H1 (cell line): ENCODE data around the gene PGM1. TPM values are rescaled to one million over a fixed set of nuclear protein-coding genes. Genes with fewer than 3 reads are reported as not detected.

ENCODE experiments used
- CTCF ChIA-PET: fragments of 300-600 bp; sonication (Branson Sonifier 250); formaldehyde crosslinking; loops from one replicate; lab custom pipeline; 2021; ENCODE audit not compliant: partially characterized antibody; lab: Charles Lee
- POLR2A ChIA-PET: fragments of 300-600 bp; sonication (Branson Sonifier 250); formaldehyde crosslinking; loops from one replicate; lab custom pipeline; 2021; ENCODE audit warnings: inconsistent platforms; ENCODE audit not compliant: partially characterized antibody; lab: Charles Lee
- DNase-seq, 2 experiments: peaks; one replicate each; pipeline versions ENCODE4 v3.0.0 to v3.0.0-alpha.2; 2010 to 2022; ENCODE audit warnings: low spot score in 2 of 2, low read depth in 1 of 2, mixed read lengths in 1 of 2
- FAIRE-seq: peaks from 2 replicates; lab custom pipeline; 2011; peaks lifted over from hg19 to GRCh38; lab: Jason Lieb, UNC
- H2AFZ ChIP-seq: 2 replicates; pipeline ENCODE4 v1.8.1; 2012; ENCODE audit warnings: low read length, inconsistent platforms
- H2AK5ac ChIP-seq: 2 replicates; pipeline ENCODE4 v1.6.1; 2013; ENCODE audit warnings: low read depth, low read length
- H2BK120ac ChIP-seq: replicated peaks from 2 replicates; pipeline ENCODE3; 2013; ENCODE audit warnings: low read depth, low read length, inconsistent platforms
- H2BK12ac ChIP-seq: 2 replicates; pipeline ENCODE4 v1.6.1; 2013; ENCODE audit warnings: low read depth, low read length
- H2BK15ac ChIP-seq: 2 replicates; pipeline ENCODE4 v1.6.1; 2013; ENCODE audit warnings: low read length
- H2BK20ac ChIP-seq: 2 replicates; pipeline ENCODE4 v1.6.1; 2013; ENCODE audit warnings: low read length
- H2BK5ac ChIP-seq: 2 replicates; pipeline ENCODE4 v1.6.1; 2013; ENCODE audit warnings: low read depth, low read length
- H3K14ac ChIP-seq: 2 replicates; pipeline ENCODE4 v1.6.1; 2013; ENCODE audit warnings: inconsistent platforms; ENCODE audit not compliant: insufficient read length
- H3K18ac ChIP-seq: 2 replicates; pipeline ENCODE4 v1.6.1; 2013; ENCODE audit warnings: low read length; ENCODE audit errors: extremely low read depth
- H3K23ac ChIP-seq: 2 replicates; pipeline ENCODE4 v1.6.1; 2013; ENCODE audit warnings: inconsistent platforms; ENCODE audit not compliant: insufficient read length
- H3K23me2 ChIP-seq: 2 replicates; pipeline ENCODE4 v1.6.1; 2013; ENCODE audit warnings: low read depth, low read length
- H3K27ac ChIP-seq: 2 replicates; pipeline ENCODE4 v1.6.1; 2011; ENCODE audit warnings: low read depth, low read length, inconsistent platforms
- H3K27me3 ChIP-seq, 4 experiments: replicated peaks in 1 of 4; 1 replicate in 1 of 4; 2 replicates in 3 of 4; pipeline versions ENCODE4 v1.6.1 to v1.8.1; 2011 to 2013; ENCODE audit warnings: low read length in 3 of 4, mild to moderate bottlenecking in 3 of 4, inconsistent platforms in 2 of 4, mixed read lengths in 2 of 4, moderate library complexity in 1 of 4; ENCODE audit not compliant: control insufficient read depth in 3 of 4, insufficient read depth in 3 of 4; ENCODE audit errors: extremely low read depth in 1 of 4
- H3K36me3 ChIP-seq, 4 experiments: 2 replicates each; pipeline versions ENCODE4 v1.6.1 to v1.8.1; 2011 to 2013; ENCODE audit warnings: mild to moderate bottlenecking in 4 of 4, low read length in 3 of 4, moderate library complexity in 2 of 4, control low read depth in 1 of 4, inconsistent platforms in 1 of 4; ENCODE audit not compliant: insufficient read depth in 4 of 4, control insufficient read depth in 2 of 4
- H3K4ac ChIP-seq: replicated peaks from 2 replicates; pipeline ENCODE3; 2013; ENCODE audit warnings: low read length, low read depth, mixed read lengths, inconsistent platforms; ENCODE audit not compliant: insufficient read length
- H3K4me1 ChIP-seq, 4 experiments: replicated peaks in 1 of 4; 1 replicate in 1 of 4; 2 replicates in 3 of 4; pipeline versions ENCODE4 v1.6.1 to v1.8.1; 2011 to 2013; ENCODE audit warnings: low read length in 3 of 4, inconsistent platforms in 2 of 4, mixed read lengths in 1 of 4; ENCODE audit not compliant: insufficient read depth in 4 of 4, control insufficient read depth in 3 of 4
- H3K4me2 ChIP-seq, 2 experiments: 2 replicates each; pipeline versions ENCODE4 v1.6.1 to v1.8.1; 2011 to 2013; ENCODE audit warnings: low read depth in 2 of 2, low read length in 2 of 2, control low read depth in 1 of 2, inconsistent platforms in 1 of 2, mild to moderate bottlenecking in 1 of 2; ENCODE audit not compliant: insufficient read depth in 1 of 2
- H3K4me3 ChIP-seq, 4 experiments: fragments of 200-600, 300-600 bp in 1 of 4; sonication (generic), shearing (Covaris generic), sonication (Bioruptor Twin) in 1 of 4; 2 replicates each; pipeline versions ENCODE4 v1.5.1 to v1.8.1; 2011 to 2016; ENCODE audit warnings: low read length in 4 of 4, low read depth in 3 of 4, control low read depth in 2 of 4, inconsistent platforms in 2 of 4, mild to moderate bottlenecking in 2 of 4, mixed read lengths in 1 of 4, moderate library complexity in 1 of 4; ENCODE audit not compliant: insufficient read depth in 2 of 4; ENCODE audit errors: extremely low read depth in 1 of 4
- H3K56ac ChIP-seq: replicated peaks from 2 replicates; pipeline ENCODE3; 2013; ENCODE audit warnings: low read depth, mild to moderate bottlenecking, mixed read lengths, low read length, inconsistent platforms; ENCODE audit not compliant: insufficient read length
- H3K79me1 ChIP-seq: 2 replicates; pipeline ENCODE4 v1.6.1; 2013; ENCODE audit warnings: low read depth, low read length, control low read depth
- H3K79me2 ChIP-seq, 2 experiments: 2 replicates each; pipeline versions ENCODE4 v1.6.1 to v1.8.1; 2012 to 2013; ENCODE audit warnings: low read length in 2 of 2, mild to moderate bottlenecking in 2 of 2, inconsistent platforms in 1 of 2; ENCODE audit not compliant: insufficient read depth in 2 of 2, control insufficient read depth in 1 of 2
- H3K9ac ChIP-seq, 4 experiments: replicated peaks in 1 of 4; 1 replicate in 1 of 4; 2 replicates in 3 of 4; pipeline versions ENCODE4 v1.6.1 to v1.8.1; 2011 to 2013; ENCODE audit warnings: low read depth in 3 of 4, low read length in 3 of 4, control low read depth in 2 of 4, mild to moderate bottlenecking in 2 of 4, moderate library complexity in 2 of 4, inconsistent platforms in 1 of 4; ENCODE audit errors: extremely low read depth in 1 of 4
- H3K9me3 ChIP-seq, 2 experiments: 2 replicates each; pipeline versions ENCODE4 v1.6.1 to v1.8.1; 2012 to 2013; ENCODE audit warnings: mild to moderate bottlenecking in 2 of 2, moderate library complexity in 2 of 2, control low read depth in 1 of 2, inconsistent platforms in 1 of 2, low read depth in 1 of 2, low read length in 1 of 2, mixed read lengths in 1 of 2; ENCODE audit not compliant: insufficient read depth in 2 of 2
- H4K20me1 ChIP-seq, 2 experiments: replicated peaks in 1 of 2; 2 replicates each; pipeline versions ENCODE3 to v1.8.1; 2011 to 2013; ENCODE audit warnings: inconsistent platforms in 2 of 2, low read length in 2 of 2, mild to moderate bottlenecking in 1 of 2; ENCODE audit not compliant: insufficient read depth in 2 of 2, control insufficient read depth in 1 of 2
- H4K5ac ChIP-seq: 2 replicates; pipeline ENCODE4 v1.6.1; 2013; ENCODE audit warnings: low read length, low read depth, mixed read lengths, inconsistent platforms; ENCODE audit not compliant: insufficient read length
- H4K8ac ChIP-seq: 2 replicates; pipeline ENCODE4 v1.8.0; 2013; ENCODE audit warnings: mild to moderate bottlenecking, moderate library complexity, low read length, inconsistent platforms; ENCODE audit not compliant: insufficient read depth; ENCODE audit errors: extremely low read depth
- H4K91ac ChIP-seq: replicated peaks from 2 replicates; pipeline ENCODE3; 2013; ENCODE audit warnings: low read length, mixed read lengths, inconsistent platforms; ENCODE audit not compliant: insufficient read length
- BACH1 ChIP-seq: IDR thresholded peaks from 2 replicates; pipeline ENCODE4 v1.6.1; 2012; ENCODE audit warnings: low read length, improper control_type of control experiment
- CREB1 ChIP-seq: IDR thresholded peaks from 2 replicates; pipeline ENCODE4 v1.6.1; 2012; ENCODE audit warnings: inconsistent platforms
- GABPA ChIP-seq: IDR thresholded peaks from 2 replicates; pipeline ENCODE4 v1.6.1; 2011; ENCODE audit warnings: mild to moderate bottlenecking, low read length, moderate library complexity, borderline replicate concordance; ENCODE audit not compliant: insufficient read depth
- MAFK ChIP-seq: IDR thresholded peaks from 2 replicates; pipeline ENCODE4 v1.6.1; 2012; ENCODE audit warnings: low read depth, mild to moderate bottlenecking, improper control_type of control experiment, low read length
- POLR2AphosphoS5 ChIP-seq: IDR thresholded peaks from 2 replicates; pipeline ENCODE4 v1.6.1; 2011; ENCODE audit warnings: low read depth, low read length
- POU5F1 ChIP-seq: IDR thresholded peaks from 2 replicates; pipeline ENCODE4 v1.6.1; 2011; ENCODE audit warnings: low read depth, mild to moderate bottlenecking, low read length, moderate library complexity
- RXRA ChIP-seq: IDR thresholded peaks from 2 replicates; pipeline ENCODE4 v1.6.1; 2011; ENCODE audit warnings: low read depth, mild to moderate bottlenecking, low read length, moderate library complexity; ENCODE audit not compliant: insufficient read depth
- SIRT6 ChIP-seq: IDR thresholded peaks from one replicate; pipeline ENCODE4 v1.7.1; 2012; ENCODE audit warnings: low read length, inconsistent platforms
- TCF12 ChIP-seq: IDR thresholded peaks from 2 replicates; pipeline ENCODE4 v1.6.1; 2011; ENCODE audit warnings: low read depth, mild to moderate bottlenecking, low read length
- WGBS, 2 experiments: shearing (Covaris generic) in 1 of 2; methylation state at CpG; one replicate each; pipeline versions ENCODE4 v1.1.6 to v1.1.7; 2013 to 2015; ENCODE audit warnings: low lambda C conversion rate in 2 of 2, mixed read lengths in 2 of 2, inconsistent platforms in 1 of 2, low coverage in 1 of 2, missing lambda C conversion rate in 1 of 2; ENCODE audit not compliant: insufficient replicate concordance in 2 of 2, insufficient coverage in 1 of 2, insufficient read length in 1 of 2; ENCODE audit errors: extremely low coverage in 1 of 2, missing lambda C conversion rate in 1 of 2; 5-methylcytosine and 5-hydroxymethylcytosine counted together
- polyA plus RNA-seq, 7 experiments: library from polyadenylated mRNA; depleted of rRNA in 3 of 7; stranded (reverse) in 5 of 7; unstranded in 2 of 7; fragments of >200 nt in 5 of 7; fragments of 200-250 nt in 2 of 7; gene quantifications; 1 replicate in 5 of 7; 2 replicates in 1 of 7; 4 replicates in 1 of 7; pipeline versions ENCODE4 v1.2.1 to v1.2.3, GENCODE V29; 2011 to 2013; ENCODE audit warnings: missing spikeins in 2 of 7, mixed read lengths in 2 of 7
- total RNA-seq: library from RNA; stranded (reverse); fragmentation: NEBNext Ultra II Directional; extraction: Animal tissue kit (Norgen Biotek cat#: 25700); gene quantifications from 2 replicates; pipeline ENCODE4 v1.2.1, GENCODE V29; 2021
- TF ChIP-seq, protein P1 (sequence below), 3 experiments: IDR thresholded peaks; 1 replicate in 2 of 3; 2 replicates in 1 of 3; pipeline versions ENCODE4 v1.5.1 to v1.6.1; 2011; ENCODE audit warnings: low read length in 3 of 3, mild to moderate bottlenecking in 3 of 3, inconsistent platforms in 2 of 3, low read depth in 1 of 3, moderate library complexity in 1 of 3; ENCODE audit not compliant: insufficient read depth in 1 of 3; ENCODE audit errors: control extremely low read depth in 1 of 3
- TF ChIP-seq, protein P2 (sequence below): IDR thresholded peaks from 2 replicates; pipeline ENCODE4 v1.6.1; 2011; ENCODE audit warnings: low read length, improper control_type of control experiment

Gene PGM1
- total and polyA plus RNA-seq, 2 of the 8 experiments (the other 6 are each of a cell fraction or from before 2014, with no cell fraction given): 33.0 to 65.4 TPM

DNA sequence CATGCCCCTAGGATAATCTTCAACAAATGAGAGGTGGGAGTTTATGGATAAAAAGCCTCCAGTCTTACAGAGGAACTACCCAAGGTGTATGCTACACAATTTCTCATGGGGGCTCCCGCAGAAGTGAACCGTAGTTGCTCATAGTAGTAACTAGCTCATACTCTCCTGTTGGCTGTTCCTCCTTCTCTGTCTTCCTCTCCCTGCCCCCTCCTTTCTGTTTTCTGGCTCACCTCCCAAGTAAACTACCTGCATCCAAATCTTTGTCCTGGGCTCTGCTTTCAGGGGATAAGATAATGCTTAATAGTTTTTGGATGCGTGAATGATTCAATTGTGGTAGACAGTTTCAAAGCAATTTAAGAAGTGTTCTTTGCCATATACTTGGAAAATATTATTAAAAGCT lies 90.5 kb downstream of the PGM1 start:
- Histone ChIP-seq H3K4ac (no peak overlapping the region), H3K4me3 (no peak overlapping the region), H3K9me3 (peaks cover 0 to 5% of the 10 kb centered on the region in 2 experiments; a peak in 2 of 4 replicates), H3K79me2 (no peaks in the 10 kb centered on the region), H3K27me3 (no peaks in the 10 kb centered on the region), H3K18ac (no peak overlapping the region), H3K36me3 (no peaks in the 10 kb centered on the region), H4K5ac (no peak overlapping the region), H3K23ac (no peak overlapping the region), H3K9ac (no peak overlapping the region), H4K20me1 (no peaks in the 10 kb centered on the region), H2AFZ (no peak overlapping the region), H3K79me1 (no peaks in the 10 kb centered on the region), H3K56ac (no peak overlapping the region), H2BK120ac (no peak overlapping the region), H2BK12ac (no peak overlapping the region), H3K23me2 (peaks cover 5% of the 10 kb centered on the region; the same call in 1 of the 2 replicates), H4K91ac (no peak overlapping the region), H2BK20ac (no peak overlapping the region), H3K4me2 (no peak overlapping the region), H2AK5ac (no peak overlapping the region), H2BK15ac (no peak overlapping the region), H3K27ac (no peak overlapping the region), H3K4me1 (peaks cover 0 to 4% (median 0%) of the 10 kb centered on the region in 4 experiments; a peak in 3 of 7 replicates), H3K14ac (no peak overlapping the region), H2BK5ac (no peak overlapping the region), H4K8ac (no peak overlapping the region)
- DNase-seq (no peak), FAIRE-seq (no peak)
- POLR2A ChIA-PET: interaction anchor here (0.5 to 0.6 kb wide), 2 partner anchors 46 to 281 kb away, joined by 3 read pairs; no protein-coding TSS in a partner anchor
- CTCF ChIA-PET: interaction anchor here (0.8 to 4.9 kb wide), 8 partner anchors 8 to 498 kb away, joined by 3 to 36 read pairs (median 4); no protein-coding TSS in a partner anchor
- WGBS, 2 experiments: 95% methylated on average over 3 of the region's 3 CpGs; no CpG with 5 or more reads in 1 of the 2 experiments
- TF ChIP-seq CREB1 (no peak), TCF12 (no peak), GABPA (no peak), POLR2AphosphoS5 (no peak), BACH1 (no peak), RXRA (no peak), POU5F1 (no peak), MAFK (no peak), SIRT6 (no peak)
- TF ChIP-seq, protein P1, sequence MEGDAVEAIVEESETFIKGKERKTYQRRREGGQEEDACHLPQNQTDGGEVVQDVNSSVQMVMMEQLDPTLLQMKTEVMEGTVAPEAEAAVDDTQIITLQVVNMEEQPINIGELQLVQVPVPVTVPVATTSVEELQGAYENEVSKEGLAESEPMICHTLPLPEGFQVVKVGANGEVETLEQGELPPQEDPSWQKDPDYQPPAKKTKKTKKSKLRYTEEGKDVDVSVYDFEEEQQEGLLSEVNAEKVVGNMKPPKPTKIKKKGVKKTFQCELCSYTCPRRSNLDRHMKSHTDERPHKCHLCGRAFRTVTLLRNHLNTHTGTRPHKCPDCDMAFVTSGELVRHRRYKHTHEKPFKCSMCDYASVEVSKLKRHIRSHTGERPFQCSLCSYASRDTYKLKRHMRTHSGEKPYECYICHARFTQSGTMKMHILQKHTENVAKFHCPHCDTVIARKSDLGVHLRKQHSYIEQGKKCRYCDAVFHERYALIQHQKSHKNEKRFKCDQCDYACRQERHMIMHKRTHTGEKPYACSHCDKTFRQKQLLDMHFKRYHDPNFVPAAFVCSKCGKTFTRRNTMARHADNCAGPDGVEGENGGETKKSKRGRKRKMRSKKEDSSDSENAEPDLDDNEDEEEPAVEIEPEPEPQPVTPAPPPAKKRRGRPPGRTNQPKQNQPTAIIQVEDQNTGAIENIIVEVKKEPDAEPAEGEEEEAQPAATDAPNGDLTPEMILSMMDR (IDR thresholded peaks at IDR 0.05; ENCODE audit: control extremely low read depth in 1 of 3, insufficient read depth in 1 of 3, low read depth in 1 of 3, low read length in 3 of 3): no peak
- TF ChIP-seq, protein P2, sequence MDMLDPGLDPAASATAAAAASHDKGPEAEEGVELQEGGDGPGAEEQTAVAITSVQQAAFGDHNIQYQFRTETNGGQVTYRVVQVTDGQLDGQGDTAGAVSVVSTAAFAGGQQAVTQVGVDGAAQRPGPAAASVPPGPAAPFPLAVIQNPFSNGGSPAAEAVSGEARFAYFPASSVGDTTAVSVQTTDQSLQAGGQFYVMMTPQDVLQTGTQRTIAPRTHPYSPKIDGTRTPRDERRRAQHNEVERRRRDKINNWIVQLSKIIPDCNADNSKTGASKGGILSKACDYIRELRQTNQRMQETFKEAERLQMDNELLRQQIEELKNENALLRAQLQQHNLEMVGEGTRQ: no peak
